AG04449 (cell line): ENCODE data around the gene RAB36.

Experiments used
- CTCF ChIA-PET: fragments of 350-600 bp; formaldehyde crosslinking; extraction: SDS; loops from one replicate; lab custom pipeline; 2021; ENCODE audit warnings: antibody characterized with exemption; lab: Yijun Ruan, JAX
- POLR2A ChIA-PET: fragments of 400-600, 350-600 bp; formaldehyde crosslinking; extraction: SDS; loops from one replicate; lab custom pipeline; 2020; ENCODE audit warnings: antibody characterized with exemption, inconsistent platforms; lab: Yijun Ruan, JAX
- DNase-seq: peaks from one replicate; pipeline ENCODE4 v3.0.0-alpha.2; 2010; ENCODE audit warnings: low read depth, low spot score
- H3K4me3 ChIP-seq: 2 replicates; pipeline ENCODE4 v1.5.1; 2011; ENCODE audit warnings: low read depth, mild to moderate bottlenecking, control low read depth, low read length
- TF ChIP-seq, protein P1 (sequence below): IDR thresholded peaks from one replicate; pipeline ENCODE4 v1.5.1; 2011; ENCODE audit warnings: mild to moderate bottlenecking, moderate library complexity, low read length, control low read depth, inconsistent platforms; ENCODE audit not compliant: insufficient read depth; ENCODE audit errors: missing control alignments

The RAB36 gene

GRCh38 chr22:23110922-23111527 is 34.3 kb upstream of the RAB36 start:
- CTCF ChIA-PET = interaction anchor here (4.0 kb wide), 1 partner anchor 151 kb away, joined by 26 read pairs; no protein-coding TSS in a partner anchor
- no peak for DNase-seq
- POLR2A ChIA-PET = no interaction called here
- no peak overlapping the region for H3K4me3 ChIP-seq
- TF ChIP-seq, protein P1, sequence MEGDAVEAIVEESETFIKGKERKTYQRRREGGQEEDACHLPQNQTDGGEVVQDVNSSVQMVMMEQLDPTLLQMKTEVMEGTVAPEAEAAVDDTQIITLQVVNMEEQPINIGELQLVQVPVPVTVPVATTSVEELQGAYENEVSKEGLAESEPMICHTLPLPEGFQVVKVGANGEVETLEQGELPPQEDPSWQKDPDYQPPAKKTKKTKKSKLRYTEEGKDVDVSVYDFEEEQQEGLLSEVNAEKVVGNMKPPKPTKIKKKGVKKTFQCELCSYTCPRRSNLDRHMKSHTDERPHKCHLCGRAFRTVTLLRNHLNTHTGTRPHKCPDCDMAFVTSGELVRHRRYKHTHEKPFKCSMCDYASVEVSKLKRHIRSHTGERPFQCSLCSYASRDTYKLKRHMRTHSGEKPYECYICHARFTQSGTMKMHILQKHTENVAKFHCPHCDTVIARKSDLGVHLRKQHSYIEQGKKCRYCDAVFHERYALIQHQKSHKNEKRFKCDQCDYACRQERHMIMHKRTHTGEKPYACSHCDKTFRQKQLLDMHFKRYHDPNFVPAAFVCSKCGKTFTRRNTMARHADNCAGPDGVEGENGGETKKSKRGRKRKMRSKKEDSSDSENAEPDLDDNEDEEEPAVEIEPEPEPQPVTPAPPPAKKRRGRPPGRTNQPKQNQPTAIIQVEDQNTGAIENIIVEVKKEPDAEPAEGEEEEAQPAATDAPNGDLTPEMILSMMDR = no peak

DNA sequence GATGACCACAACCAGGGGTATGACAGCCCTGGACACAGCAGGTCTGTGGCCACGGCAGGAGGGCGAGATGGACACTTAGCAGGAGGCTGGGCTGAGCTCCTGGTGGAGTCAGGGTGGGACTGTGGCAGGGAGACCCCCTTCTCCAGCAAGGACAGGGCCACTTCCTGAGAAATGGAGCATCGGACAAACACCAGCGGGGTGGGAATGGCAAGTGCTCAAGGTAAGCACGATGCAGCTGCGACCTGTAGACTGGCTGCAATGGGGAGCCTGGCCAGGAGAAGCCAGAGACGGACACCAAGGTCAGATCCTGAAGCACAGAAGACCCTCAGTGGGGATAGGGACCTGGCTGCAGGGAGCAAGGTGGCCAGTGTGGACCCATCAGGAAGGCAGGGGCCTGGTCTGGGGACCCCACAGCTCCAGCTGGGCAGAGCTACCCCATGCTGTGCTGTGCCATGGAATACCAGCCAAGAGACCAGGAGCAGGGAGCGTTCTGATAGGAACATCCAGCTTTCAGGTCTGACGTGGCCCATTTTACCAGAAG is 32.7 kb upstream of the RAB36 start:
- H3K4me3 ChIP-seq = no peak overlapping the region
- TF ChIP-seq, protein P1 = no peak
- DNase-seq = no peak
- CTCF ChIA-PET = interaction anchor here (2.2 to 4.0 kb wide), 2 partner anchors 153 to 156 kb away, joined by 9 to 26 read pairs; no protein-coding TSS in a partner anchor
- POLR2A ChIA-PET = no interaction called here

GRCh38 chr22:23113067-23113846 is 32.0 kb upstream of the RAB36 start:
- no peak for DNase-seq
- CTCF ChIA-PET = interaction anchor here (0.9 to 4.0 kb wide), 6 partner anchors 15 to 169 kb away, joined by 3 to 26 read pairs (median 3); no protein-coding TSS in a partner anchor
- POLR2A ChIA-PET = no interaction called here
- TF ChIP-seq, protein P1 = no peak
- H3K4me3 ChIP-seq = no peak overlapping the region

- CTCF ChIA-PET = interaction anchor here (0.8 to 4.0 kb wide), 8 partner anchors 14 to 258 kb away, joined by 3 to 26 read pairs (median 4); no protein-coding TSS in a partner anchor
- H3K4me3 ChIP-seq = no peak overlapping the region
- POLR2A ChIA-PET = no interaction called here
- DNase-seq = no peak
- TF ChIP-seq, protein P1 = no peak
Measured at GRCh38 chr22:23113847-23114720, 31.2 kb upstream of the RAB36 start.

- ChIA-PET CTCF (interaction anchor here (0.8 to 4.0 kb wide), 4 partner anchors 13 to 259 kb away, joined by 3 to 26 read pairs (median 4); no protein-coding TSS in a partner anchor), POLR2A (no interaction called here)
- DNase-seq = no peak
- H3K4me3 ChIP-seq = no peak overlapping the region
- TF ChIP-seq, protein P1 = no peak
Measured at GRCh38 chr22:23114721-23115020, 30.6 kb upstream of the RAB36 start.
